ENCODE measurements around the gene CPA4.
"Not testable (repeated sequence)": the region's sequence is repeated elsewhere in the genome, so short reads cannot be mapped to it uniquely, and the experiment has no call there.

CPA4 gene

GRCh38 chr7:130303551-130303950 lies 10.6 kb downstream of the CPA4 start:
- DNase-seq, result no peak

GRCh38 chr7:130303982-130304381 lies 11.0 kb downstream of the CPA4 start:
- no peak for DNase-seq

- no peak for DNase-seq
Observed at GRCh38 chr7:130304878-130305277, 11.9 kb downstream of the CPA4 start.

GRCh38 chr7:130305433-130306042 lies 12.6 kb downstream of the CPA4 start:
- DNase-seq, result no peak

GRCh38 chr7:130309986-130310385 lies 17.0 kb downstream of the CPA4 start:
- no peak for DNase-seq

GRCh38 chr7:130314305-130314704 lies 21.3 kb downstream of the CPA4 start:
- DNase-seq, result no peak

- no peak for DNase-seq
Observed at GRCh38 chr7:130319541-130319940, 26.6 kb downstream of the CPA4 start.

GRCh38 chr7:130321542-130322229 lies 28.7 kb downstream of the CPA4 start:
- not testable (repeated sequence) for DNase-seq

- no peak for DNase-seq
Observed at GRCh38 chr7:130322615-130323014, 29.7 kb downstream of the CPA4 start.

- DNase-seq, result no peak
Observed at GRCh38 chr7:130324306-130324943, 31.5 kb downstream of the CPA4 start.

GRCh38 chr7:130329681-130330080 lies 36.7 kb downstream of the CPA4 start:
- no peak for DNase-seq

GRCh38 chr7:130332259-130333053 lies 39.5 kb downstream of the CPA4 start:
- no peak for DNase-seq

- DNase-seq, result no peak
Observed at GRCh38 chr7:130333832-130334231, 40.9 kb downstream of the CPA4 start.

- DNase-seq, result no peak
Observed at GRCh38 chr7:130334274-130334673, 41.3 kb downstream of the CPA4 start.

GRCh38 chr7:130337410-130337971 lies 44.5 kb downstream of the CPA4 start:
- DNase-seq, result no peak

GRCh38 chr7:130338233-130338632 lies 45.3 kb downstream of the CPA4 start:
- no peak for DNase-seq

- no peak for DNase-seq
Observed at GRCh38 chr7:130341882-130342281, 48.9 kb downstream of the CPA4 start.

GRCh38 chr7:130342701-130343380 lies 49.9 kb downstream of the CPA4 start:
- no peak for DNase-seq

- no peak for DNase-seq
Observed at GRCh38 chr7:130344271-130344866, 51.4 kb downstream of the CPA4 start, which contains the start of gene CPA5. Gene CPA5 (plus strand): TSS chr7:130344816. CDS start chr7:130346486, 1,670 bp downstream.

GRCh38 chr7:130345136-130345535 lies 52.2 kb downstream of the CPA4 start:
- DNase-seq, result no peak

GRCh38 chr7:130345725-130346124 lies 52.8 kb downstream of the CPA4 start:
- DNase-seq, result no peak

Data from activated CD4-positive, alpha-beta T cell treated with anti-CD3 and anti-CD28 coated beads for 4 hours (primary cell).